ENCODE data around the gene SLC22A7.

The SLC22A7 gene

GRCh38 chr6:43283905-43284304 is 14.2 kb upstream of the SLC22A7 start:
- DNase-seq (ENCODE audit: low spot score) = no peak

- no peak for DNase-seq (ENCODE audit: low spot score)
Measured at GRCh38 chr6:43284991-43285781, 12.9 kb upstream of the SLC22A7 start.

GRCh38 chr6:43285832-43286231 is 12.2 kb upstream of the SLC22A7 start:
- no peak for DNase-seq (ENCODE audit: low spot score)

- DNase-seq (ENCODE audit: low spot score) = no peak
Measured at GRCh38 chr6:43286456-43286979, 11.5 kb upstream of the SLC22A7 start.

- no peak for DNase-seq (ENCODE audit: low spot score)
Measured at GRCh38 chr6:43286980-43287716, 10.9 kb upstream of the SLC22A7 start.

GRCh38 chr6:43287717-43288679 is 10.1 kb upstream of the SLC22A7 start:
- DNase-seq (ENCODE audit: low spot score) = no peak

GRCh38 chr6:43290339-43290904 is 7.6 kb upstream of the SLC22A7 start:
- no peak for DNase-seq (ENCODE audit: low spot score)

GRCh38 chr6:43290905-43291355 is 7.1 kb upstream of the SLC22A7 start:
- DNase-seq (ENCODE audit: low spot score) = no peak

- no peak for DNase-seq (ENCODE audit: low spot score)
Measured at GRCh38 chr6:43291708-43292107, 6.4 kb upstream of the SLC22A7 start.

GRCh38 chr6:43292341-43292740 is 5.7 kb upstream of the SLC22A7 start:
- DNase-seq (ENCODE audit: low spot score) = no peak

- no peak for DNase-seq (ENCODE audit: low spot score)
Measured at GRCh38 chr6:43292763-43293318, 5.2 kb upstream of the SLC22A7 start.

GRCh38 chr6:43293698-43294097 is 4.4 kb upstream of the SLC22A7 start:
- DNase-seq (ENCODE audit: low spot score) = no peak

GRCh38 chr6:43294536-43294935 is 3.5 kb upstream of the SLC22A7 start:
- DNase-seq (ENCODE audit: low spot score) = no peak

GRCh38 chr6:43295456-43295855 is 2.6 kb upstream of the SLC22A7 start:
- no peak for DNase-seq (ENCODE audit: low spot score)

- DNase-seq (ENCODE audit: low spot score) = no peak
Measured at GRCh38 chr6:43296780-43297497, 1.1 kb upstream of the SLC22A7 start.

GRCh38 chr6:43298565-43299337 is 691 bp downstream of the SLC22A7 start:
- no peak for DNase-seq (ENCODE audit: low spot score)

- no peak for DNase-seq (ENCODE audit: low spot score)
Measured at GRCh38 chr6:43299338-43300293, 1.6 kb downstream of the SLC22A7 start.

GRCh38 chr6:43301081-43301870 is 3.2 kb downstream of the SLC22A7 start:
- DNase-seq (ENCODE audit: low spot score) = no peak
